IMR-90 (cell line): Measurements from ENCODE around the gene ARMH3. TPM values are rescaled to one million over a fixed set of nuclear protein-coding genes. Genes with fewer than 3 reads are reported as not detected.

ENCODE experiments used
- ATAC-seq: fragments of 200-7000 bp; cut with Tn5 transposase; 2 replicates; pipeline ENCODE4 v1.9.1; 2020; ENCODE audit warnings: low read depth, mild to moderate bottlenecking, moderate library complexity
- BruUV-seq: library from RNA; stranded (reverse); fragments of 400-500 nt; replicated peaks from 2 replicates; lab custom pipeline; 2021; lab: Mats Ljungman, UMichigan
- CTCF ChIA-PET: fragments of 300-600 bp; formaldehyde crosslinking; extraction: SDS; loops from one replicate; lab custom pipeline; 2021; ENCODE audit warnings: antibody characterized with exemption; lab: Yijun Ruan, JAX
- POLR2A ChIA-PET: fragments of 300-600 bp; sonication (Branson Sonifier 250); formaldehyde crosslinking; loops from one replicate; lab custom pipeline; 2022; ENCODE audit warnings: antibody characterized with exemption; ENCODE audit not compliant: unreplicated experiment; lab: Charles Lee
- DNase-seq: peaks from one replicate; pipeline ENCODE4 v3.0.0; 2013
- H2AFZ ChIP-seq: replicated peaks from 2 replicates; pipeline ENCODE3; 2013; ENCODE audit warnings: low read length, mild to moderate bottlenecking; ENCODE audit not compliant: poor library complexity
- H2AK5ac ChIP-seq: 2 replicates; pipeline ENCODE4 v1.6.1; 2013; ENCODE audit warnings: low read depth, low read length, inconsistent platforms
- H2AK9ac ChIP-seq: replicated peaks from 2 replicates; pipeline ENCODE3; 2013; ENCODE audit warnings: mild to moderate bottlenecking, low read depth, low read length, moderate library complexity; ENCODE audit not compliant: poor library complexity
- H2BK120ac ChIP-seq: 2 replicates; pipeline ENCODE4 v1.6.1; 2013; ENCODE audit warnings: low read depth, low read length, inconsistent platforms
- H2BK15ac ChIP-seq: 3 replicates; pipeline ENCODE4 v1.6.1; 2013; ENCODE audit warnings: low read depth, low read length, inconsistent platforms
- H2BK20ac ChIP-seq: 2 replicates; pipeline ENCODE4 v1.6.1; 2013; ENCODE audit warnings: low read depth, mild to moderate bottlenecking, inconsistent platforms, low read length, moderate library complexity
- H2BK5ac ChIP-seq: 2 replicates; pipeline ENCODE4 v1.6.1; 2013; ENCODE audit warnings: mild to moderate bottlenecking, low read depth, low read length, inconsistent platforms; ENCODE audit not compliant: poor library complexity, severe bottlenecking
- H3K14ac ChIP-seq: replicated peaks from 2 replicates; pipeline ENCODE4 v1.6.1; 2013; ENCODE audit warnings: low read depth, low read length, inconsistent platforms
- H3K18ac ChIP-seq: 2 replicates; pipeline ENCODE4 v1.6.1; 2013; ENCODE audit warnings: low read depth, low read length, control low read depth
- H3K23ac ChIP-seq: 2 replicates; pipeline ENCODE4 v1.6.1; 2013; ENCODE audit warnings: low read depth, low read length, inconsistent platforms
- H3K27ac ChIP-seq: 2 replicates; pipeline ENCODE4 v1.5.1; 2013; ENCODE audit warnings: mild to moderate bottlenecking, control low read depth, low read length; ENCODE audit not compliant: insufficient read depth
- H3K27me3 ChIP-seq: 2 replicates; pipeline ENCODE4 v1.6.1; 2013; ENCODE audit warnings: low read length; ENCODE audit not compliant: control insufficient read depth, insufficient read depth
- H3K36me3 ChIP-seq: 2 replicates; pipeline ENCODE4 v1.6.1; 2013; ENCODE audit warnings: low read length, mixed read lengths; ENCODE audit not compliant: control insufficient read depth, insufficient read depth
- H3K4ac ChIP-seq: 2 replicates; pipeline ENCODE4 v1.6.1; 2013; ENCODE audit warnings: low read depth, low read length, inconsistent platforms
- H3K4me1 ChIP-seq: 2 replicates; pipeline ENCODE4 v1.6.1; 2013; ENCODE audit warnings: low read length, mixed read lengths; ENCODE audit not compliant: control insufficient read depth, insufficient read depth
- H3K4me2 ChIP-seq: 2 replicates; pipeline ENCODE4 v1.6.1; 2013; ENCODE audit warnings: low read depth, mild to moderate bottlenecking, control low read depth, low read length, moderate library complexity
- H3K4me3 ChIP-seq: 2 replicates; pipeline ENCODE4 v1.5.1; 2013; ENCODE audit warnings: low read depth, mild to moderate bottlenecking, control low read depth, low read length, moderate library complexity; ENCODE audit not compliant: insufficient read depth
- H3K56ac ChIP-seq: 2 replicates; pipeline ENCODE4 v1.6.1; 2013; ENCODE audit warnings: low read length, inconsistent platforms; ENCODE audit not compliant: insufficient read depth; ENCODE audit errors: extremely low read depth
- H3K79me1 ChIP-seq, 2 experiments: 2 replicates each; pipeline ENCODE4 v1.6.1; 2013; ENCODE audit warnings: low read length in 2 of 2, inconsistent platforms in 1 of 2, low read depth in 1 of 2
- H3K9ac ChIP-seq: 2 replicates; pipeline ENCODE4 v1.6.1; 2013; ENCODE audit warnings: low read depth, low read length, control low read depth
- H3K9me1 ChIP-seq: 2 replicates; pipeline ENCODE4 v1.6.1; 2013; ENCODE audit warnings: low read length, inconsistent platforms; ENCODE audit not compliant: insufficient read depth
- H3K9me3 ChIP-seq: 2 replicates; pipeline ENCODE4 v1.6.1; 2013; ENCODE audit warnings: low read length; ENCODE audit not compliant: control insufficient read depth, insufficient read depth
- H4K20me1 ChIP-seq: 2 replicates; pipeline ENCODE4 v1.6.1; 2013; ENCODE audit warnings: low read length, inconsistent platforms; ENCODE audit not compliant: insufficient read depth
- H4K5ac ChIP-seq: 2 replicates; pipeline ENCODE4 v1.6.1; 2013; ENCODE audit warnings: mild to moderate bottlenecking, low read depth, low read length, control low read depth
- H4K8ac ChIP-seq, 2 experiments: 2 replicates each; pipeline ENCODE4 v1.6.1; 2013; ENCODE audit warnings: low read depth in 2 of 2, low read length in 2 of 2, control low read depth in 1 of 2, inconsistent platforms in 1 of 2
- H4K91ac ChIP-seq: 2 replicates; pipeline ENCODE4 v1.6.1; 2013; ENCODE audit warnings: low read depth, low read length, inconsistent platforms; ENCODE audit not compliant: insufficient read depth
- BHLHE40 ChIP-seq: fragments of 150-350 bp; IDR thresholded peaks from 2 replicates; pipeline ENCODE4 v1.6.1; 2016; ENCODE audit warnings: mild to moderate bottlenecking, low read depth, low read length
- CEBPB ChIP-seq: IDR thresholded peaks from 2 replicates; pipeline ENCODE4 v1.6.1; 2012; ENCODE audit warnings: low read depth, low read length, improper control_type of control experiment
- CHD1 ChIP-seq: IDR thresholded peaks from 2 replicates; pipeline ENCODE4 v1.6.1; 2012; ENCODE audit warnings: low read depth, low read length, improper control_type of control experiment
- MAZ ChIP-seq: IDR thresholded peaks from 2 replicates; pipeline ENCODE4 v1.6.1; 2012; ENCODE audit warnings: low read depth, mild to moderate bottlenecking, low read length, improper control_type of control experiment, moderate library complexity, borderline replicate concordance
- POLR2A ChIP-seq: IDR thresholded peaks from 2 replicates; pipeline ENCODE4 v1.6.1; 2012; ENCODE audit warnings: mild to moderate bottlenecking, low read depth, low read length
- RAD21 ChIP-seq: IDR thresholded peaks from 2 replicates; pipeline ENCODE4 v1.6.1; 2012; ENCODE audit warnings: low read length, improper control_type of control experiment
- WGBS, 2 experiments: methylation state at CpG; one replicate each; pipeline versions ENCODE4 v1.1.5 to v1.1.7; 2013; ENCODE audit warnings: missing lambda C conversion rate in 2 of 2; ENCODE audit not compliant: insufficient read length in 1 of 2; ENCODE audit errors: extremely low coverage in 2 of 2; 5-methylcytosine and 5-hydroxymethylcytosine counted together
- dilution Hi-C: fragments of 300-500 bp; cut with HindIII; formaldehyde crosslinking; loops from one replicate; pipeline ENCODE4 v1.14.3; 2018; ENCODE audit warnings: low sequenced_read_pairs; ENCODE audit not compliant: unreplicated experiment
- in situ Hi-C: fragments of 300-500 bp; cut with MboI; formaldehyde crosslinking; loops from 3 replicates; pipeline ENCODE4 v1.14.3; 2019; ENCODE audit warnings: low sequenced_read_pairs, inconsistent platforms, mixed read lengths
- intact Hi-C: fragments of 100-400 bp; cut with micrococcal nuclease; formaldehyde crosslinking; loops from 2 replicates; pipeline ENCODE4 v1.10.0; 2022
- polyA plus RNA-seq, 3 experiments: library from polyadenylated mRNA; depleted of rRNA; stranded (reverse); fragments of >200 nt; gene quantifications; 2 replicates each; pipeline ENCODE4 v1.2.3, GENCODE V29; 2012; ENCODE audit warnings: low replicate concordance in 1 of 3
- total RNA-seq: library from RNA; depleted of rRNA; stranded (reverse); fragments of >200 nt; gene quantifications from 2 replicates; pipeline ENCODE4 v1.2.3, GENCODE V29; 2012
- TF ChIP-seq, protein P1 (sequence below): conservative IDR thresholded peaks from 2 replicates; pipeline ENCODE4 v1.5.1; 2012; ENCODE audit warnings: mild to moderate bottlenecking, low read depth, low read length, improper control_type of control experiment
- TF ChIP-seq, protein P2 (sequence below): fragments of 150-350 bp; IDR thresholded peaks from 2 replicates; pipeline ENCODE4 v1.6.1; 2016; ENCODE audit warnings: low read depth, mild to moderate bottlenecking, low read length, moderate library complexity, borderline replicate concordance
- TF ChIP-seq, protein P3 (sequence below): fragments of 150-350 bp; IDR thresholded peaks from 2 replicates; pipeline ENCODE4 v1.6.1; 2017; ENCODE audit warnings: mild to moderate bottlenecking, antibody characterized with exemption, low read length, low read depth

Gene ARMH3
- total and polyA plus RNA-seq, 2 of the 4 experiments (the other 2 are of a cell fraction) = 12.1 to 13.1 TPM

DNA sequence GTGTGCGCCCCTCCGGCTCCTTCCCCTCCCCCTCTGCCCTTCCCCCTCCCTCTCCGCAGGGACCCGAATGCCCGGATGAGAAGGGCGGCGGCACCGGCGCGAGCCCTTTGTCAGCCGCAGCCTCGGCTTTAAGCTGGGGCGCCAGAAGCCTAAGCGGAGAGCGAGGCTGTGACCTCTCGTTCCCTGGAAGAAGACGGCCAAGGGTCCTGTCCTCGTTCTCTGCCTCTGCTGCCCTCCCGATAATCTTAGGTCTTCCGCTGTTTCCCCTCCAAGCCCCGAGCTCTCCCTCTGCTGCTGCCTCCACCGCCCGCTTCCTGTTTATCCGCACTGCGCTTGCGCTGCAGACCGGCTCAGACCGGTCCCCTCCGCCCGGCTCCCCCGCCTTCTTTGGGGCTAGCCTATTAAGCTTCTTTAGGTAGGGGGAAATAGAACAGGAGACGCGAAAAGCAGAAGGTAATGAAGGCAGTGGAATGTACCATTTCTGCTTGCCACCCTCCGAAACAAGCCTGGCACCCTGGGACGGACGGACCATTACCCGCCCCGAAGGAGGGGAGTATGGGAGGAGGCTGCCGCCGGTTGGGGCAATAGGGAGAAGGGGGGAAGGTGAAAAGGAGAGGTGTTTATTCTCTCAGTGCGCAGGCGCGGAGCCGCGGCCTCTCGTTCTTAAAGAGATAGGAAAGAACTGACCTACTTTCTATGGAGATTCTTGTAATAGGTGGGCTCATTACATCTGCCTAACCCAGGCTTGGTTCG lies 237.7 kb downstream of the ARMH3 start, which contains the start of gene OGA:
Gene OGA, minus strand, starts transcription at position 326 of the 753 bp plus-strand sequence. CDS start 422 bp downstream, outside the sequence.
- Histone ChIP-seq H2AK5ac (peak within 1 kb of the TSS; percentile 96), H4K20me1 (peaks cover 48% of the 10 kb centered on the region), H2AK9ac (peak within 1 kb of the TSS; percentile 100), H2BK120ac (peak within 1 kb of the TSS; percentile 62; the same call in 1 of the 2 replicates), H3K9me3 (no peaks in the 10 kb centered on the region), H3K27me3 (no peaks in the 10 kb centered on the region), H3K4me1 (peaks cover 6% of the 10 kb centered on the region), H2BK5ac (peak within 1 kb of the TSS; percentile 83), H3K18ac (peak within 1 kb of the TSS; percentile 53), H3K14ac (peak within 1 kb of the TSS; percentile 99), H3K56ac (peak within 1 kb of the TSS; percentile 89), H4K5ac (peak within 1 kb of the TSS; percentile 44), H3K9ac (peak within 1 kb of the TSS; percentile 95), H3K27ac (peak within 1 kb of the TSS; percentile 90), H3K4ac (peak within 1 kb of the TSS; percentile 97), H3K36me3 (no peaks in the 10 kb centered on the region), H3K4me2 (peak within 1 kb of the TSS; percentile 90), H4K91ac (peak within 1 kb of the TSS; percentile 97), H2BK15ac (peak within 1 kb of the TSS; percentile 73), H2AFZ (peak within 1 kb of the TSS; percentile 92), H3K23ac (peak within 1 kb of the TSS; percentile 98), H3K9me1 (peaks cover 10% of the 10 kb centered on the region; the same call in 1 of the 2 replicates), H2BK20ac (peak within 1 kb of the TSS; percentile 36; the same call in 1 of the 2 replicates), H3K4me3 (peak within 1 kb of the TSS; percentile 70), H3K79me1 (peaks cover 0 to 16% of the 10 kb centered on the region in 2 experiments; a peak in 3 of 4 replicates), H4K8ac (peak within 1 kb of the TSS; percentile 56 to 93)
- in situ Hi-C loops (loop anchor here (25.0 kb wide), 1 partner anchor 881 kb away; no protein-coding TSS in a partner anchor), dilution Hi-C loops (no loop called here), intact Hi-C loops (no loop called here)
- ATAC-seq (peak; percentile 92), DNase-seq (peak; percentile 100)
- POLR2A ChIA-PET = interaction anchor here (0.5 to 0.7 kb wide), 2 partner anchors 861 to 1635 kb away, joined by 3 to 7 read pairs; no protein-coding TSS in a partner anchor
- WGBS, 2 experiments = 0% methylated on average over 15 of the region's 47 CpGs; no CpG with 5 or more reads in 1 of the 2 experiments
- BruUV-seq = no TSS peak
- TF ChIP-seq, protein P1, sequence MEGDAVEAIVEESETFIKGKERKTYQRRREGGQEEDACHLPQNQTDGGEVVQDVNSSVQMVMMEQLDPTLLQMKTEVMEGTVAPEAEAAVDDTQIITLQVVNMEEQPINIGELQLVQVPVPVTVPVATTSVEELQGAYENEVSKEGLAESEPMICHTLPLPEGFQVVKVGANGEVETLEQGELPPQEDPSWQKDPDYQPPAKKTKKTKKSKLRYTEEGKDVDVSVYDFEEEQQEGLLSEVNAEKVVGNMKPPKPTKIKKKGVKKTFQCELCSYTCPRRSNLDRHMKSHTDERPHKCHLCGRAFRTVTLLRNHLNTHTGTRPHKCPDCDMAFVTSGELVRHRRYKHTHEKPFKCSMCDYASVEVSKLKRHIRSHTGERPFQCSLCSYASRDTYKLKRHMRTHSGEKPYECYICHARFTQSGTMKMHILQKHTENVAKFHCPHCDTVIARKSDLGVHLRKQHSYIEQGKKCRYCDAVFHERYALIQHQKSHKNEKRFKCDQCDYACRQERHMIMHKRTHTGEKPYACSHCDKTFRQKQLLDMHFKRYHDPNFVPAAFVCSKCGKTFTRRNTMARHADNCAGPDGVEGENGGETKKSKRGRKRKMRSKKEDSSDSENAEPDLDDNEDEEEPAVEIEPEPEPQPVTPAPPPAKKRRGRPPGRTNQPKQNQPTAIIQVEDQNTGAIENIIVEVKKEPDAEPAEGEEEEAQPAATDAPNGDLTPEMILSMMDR = no peak
- peak; percentile 98; the same call in 1 of the 2 replicates for TF ChIP-seq MAZ
- TF ChIP-seq, protein P2, sequence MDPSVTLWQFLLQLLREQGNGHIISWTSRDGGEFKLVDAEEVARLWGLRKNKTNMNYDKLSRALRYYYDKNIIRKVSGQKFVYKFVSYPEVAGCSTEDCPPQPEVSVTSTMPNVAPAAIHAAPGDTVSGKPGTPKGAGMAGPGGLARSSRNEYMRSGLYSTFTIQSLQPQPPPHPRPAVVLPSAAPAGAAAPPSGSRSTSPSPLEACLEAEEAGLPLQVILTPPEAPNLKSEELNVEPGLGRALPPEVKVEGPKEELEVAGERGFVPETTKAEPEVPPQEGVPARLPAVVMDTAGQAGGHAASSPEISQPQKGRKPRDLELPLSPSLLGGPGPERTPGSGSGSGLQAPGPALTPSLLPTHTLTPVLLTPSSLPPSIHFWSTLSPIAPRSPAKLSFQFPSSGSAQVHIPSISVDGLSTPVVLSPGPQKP = no peak
- TF ChIP-seq, protein P3, sequence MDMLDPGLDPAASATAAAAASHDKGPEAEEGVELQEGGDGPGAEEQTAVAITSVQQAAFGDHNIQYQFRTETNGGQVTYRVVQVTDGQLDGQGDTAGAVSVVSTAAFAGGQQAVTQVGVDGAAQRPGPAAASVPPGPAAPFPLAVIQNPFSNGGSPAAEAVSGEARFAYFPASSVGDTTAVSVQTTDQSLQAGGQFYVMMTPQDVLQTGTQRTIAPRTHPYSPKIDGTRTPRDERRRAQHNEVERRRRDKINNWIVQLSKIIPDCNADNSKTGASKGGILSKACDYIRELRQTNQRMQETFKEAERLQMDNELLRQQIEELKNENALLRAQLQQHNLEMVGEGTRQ = peak; percentile 21; the same call in 1 of the 2 replicates
- peak; percentile 77 for TF ChIP-seq CEBPB
- TF ChIP-seq BHLHE40 = peak; percentile 100
- no peak for TF ChIP-seq RAD21
- peak; percentile 93 for TF ChIP-seq POLR2A
- peak; percentile 100; the same call in 1 of the 2 replicates for TF ChIP-seq CHD1
- CTCF ChIA-PET = interaction anchor here (0.7 kb wide), 1 partner anchor 126 kb away, joined by 3 read pairs; no protein-coding TSS in a partner anchor
